ENCODE measurements around the gene TBPL2.
A peak's percentile ranks its signal among the peaks of the same experiment; 100 is the strongest.
"Not testable (repeated sequence)": the region's sequence is repeated elsewhere in the genome, so short reads cannot be mapped to it uniquely, and the experiment has no call there.

The TBPL2 gene

DNA sequence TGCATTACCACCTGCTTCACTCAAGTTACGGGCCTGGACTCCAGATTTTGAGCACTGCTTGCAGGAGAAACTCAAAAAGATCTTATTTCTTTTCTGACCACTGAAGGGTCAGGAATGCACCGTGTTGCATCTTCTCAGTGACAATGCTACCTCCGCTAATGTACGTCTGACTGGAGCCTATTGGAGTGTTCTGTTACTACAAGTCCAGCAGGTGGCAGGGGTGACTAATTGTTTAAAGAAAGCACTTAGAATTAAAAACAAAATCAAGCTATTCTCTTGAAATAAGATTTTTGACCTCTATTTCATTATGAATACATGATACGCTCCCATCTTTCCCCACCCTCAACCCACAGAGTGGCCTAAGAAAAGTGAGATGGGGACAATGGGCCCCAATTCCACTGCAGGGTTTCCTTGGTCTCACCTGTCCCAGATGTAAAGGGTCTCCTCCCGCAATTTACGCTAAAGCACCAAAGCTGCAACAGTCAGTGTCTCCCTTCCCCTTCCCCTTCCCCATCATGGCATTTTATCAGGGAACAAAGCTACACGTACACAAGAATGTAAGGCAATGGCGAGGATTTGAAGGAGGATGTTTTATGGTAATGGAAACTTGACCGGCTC lies 2.2 kb downstream of the TBPL2 start:
- DNase-seq = peak; percentile 49

GRCh38 chr14:55436931-55437330 lies 3.5 kb downstream of the TBPL2 start:
- DNase-seq = no peak

GRCh38 chr14:55436519-55436918 lies 3.9 kb downstream of the TBPL2 start:
- DNase-seq = no peak

DNA sequence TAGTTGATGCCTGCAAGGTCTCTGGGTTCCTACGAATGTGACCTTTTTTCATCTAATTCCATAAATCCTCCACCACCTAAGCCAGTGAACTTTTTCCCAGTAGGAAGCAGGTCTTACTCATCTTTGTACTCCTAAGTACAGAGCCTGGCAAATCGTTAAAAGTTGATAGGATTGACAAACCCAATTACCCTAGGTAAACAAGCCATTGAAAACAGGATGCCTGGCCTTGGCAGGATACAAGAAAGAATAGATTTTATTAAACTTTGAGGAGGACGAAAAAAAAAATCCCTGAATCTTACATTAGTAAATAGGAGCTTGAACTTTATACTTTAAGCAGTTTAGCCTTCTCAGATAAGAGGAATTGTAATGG lies 5.6 kb downstream of the TBPL2 start:
- DNase-seq = no peak

GRCh38 chr14:55433880-55434804 lies 6.3 kb downstream of the TBPL2 start:
- DNase-seq = no peak

DNA sequence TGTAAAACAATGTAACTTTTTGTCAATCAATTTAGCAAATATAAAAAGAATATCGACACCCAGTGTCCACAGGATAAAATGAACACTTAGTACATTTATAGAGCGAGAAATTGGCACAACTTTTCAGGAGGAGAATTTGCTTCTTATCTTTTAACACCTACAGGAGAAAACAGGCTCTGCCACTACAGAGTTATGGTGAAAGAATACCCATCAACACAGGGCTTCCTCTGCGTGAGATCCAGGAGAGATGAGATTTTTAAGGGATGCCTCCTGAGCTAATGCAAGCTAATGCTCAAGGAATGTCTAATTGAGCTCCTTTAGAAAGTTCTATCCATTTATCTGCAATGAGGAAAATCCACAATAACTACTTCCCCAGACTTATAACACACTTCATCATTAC lies 7.8 kb downstream of the TBPL2 start:
- no peak for DNase-seq

DNA sequence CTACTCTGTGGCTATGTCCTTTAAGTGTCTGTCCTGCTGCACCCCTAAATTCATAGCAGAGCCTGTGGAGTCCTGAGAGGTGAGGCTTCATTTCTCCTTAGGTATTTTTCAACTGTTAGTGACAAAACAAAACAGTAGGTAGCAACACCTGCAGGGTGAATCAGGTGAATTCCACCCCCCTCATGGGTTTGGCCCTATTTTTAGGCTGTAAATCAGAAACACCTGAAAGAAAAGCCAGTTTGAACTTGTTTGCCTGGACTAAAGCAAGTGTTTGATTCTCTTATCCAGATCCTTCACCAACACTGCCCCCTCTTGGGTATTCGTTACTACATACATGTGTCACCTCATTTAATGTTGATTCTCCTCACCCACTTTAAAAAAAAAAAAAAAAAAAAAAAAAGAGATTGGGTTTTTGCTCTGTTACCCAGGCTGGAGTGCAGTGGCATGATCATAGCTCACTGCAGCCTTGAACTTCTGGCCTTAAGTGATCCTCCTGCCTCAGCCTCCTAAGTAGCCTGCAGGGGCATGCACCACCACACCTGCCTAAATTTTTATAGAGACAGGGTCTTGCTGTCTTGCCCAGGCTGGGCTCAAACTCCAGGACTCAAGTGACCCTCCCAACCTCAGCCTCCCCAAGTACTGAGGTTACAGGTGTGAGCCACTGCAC lies 10.3 kb downstream of the TBPL2 start:
- peak; percentile 89 for DNase-seq

DNA sequence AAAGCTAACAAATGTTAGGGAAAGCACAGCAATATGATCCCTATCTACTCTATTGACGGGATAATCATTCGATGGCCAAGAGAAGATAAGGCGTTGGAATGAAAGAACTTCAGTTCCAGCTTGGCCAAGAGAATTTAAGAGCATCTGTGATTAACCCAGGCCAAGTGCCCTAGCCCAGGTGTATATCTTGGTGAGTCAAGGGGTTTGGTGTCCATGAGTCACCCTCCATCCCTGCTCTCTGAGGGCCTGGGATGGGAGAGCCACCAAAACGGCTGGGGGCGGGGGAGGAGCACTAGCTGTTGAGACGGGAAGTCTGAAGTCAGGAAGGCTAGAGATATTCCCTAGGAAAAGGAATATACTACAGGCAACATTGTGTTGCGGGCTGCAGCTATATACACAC lies 13.0 kb downstream of the TBPL2 start:
- DNase-seq = no peak

DNA sequence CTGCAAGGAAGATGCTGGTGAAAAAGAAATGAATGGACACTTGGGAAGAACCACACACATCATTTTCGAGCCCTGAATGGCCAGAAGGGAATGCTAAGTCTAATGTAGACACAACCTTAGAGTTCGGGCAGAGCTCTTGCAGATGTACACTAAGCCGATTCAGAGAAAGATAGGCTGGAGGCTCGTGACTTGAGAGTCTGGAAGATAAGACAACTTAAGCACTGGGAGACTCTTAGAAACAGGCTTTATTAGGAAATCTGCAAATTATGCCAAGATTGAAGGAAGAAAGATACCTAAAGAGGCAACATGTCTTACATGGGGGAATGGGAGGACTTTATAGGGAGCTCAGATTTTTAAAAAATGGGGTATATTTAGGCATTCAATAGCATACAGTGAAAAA lies 13.5 kb downstream of the TBPL2 start:
- no peak for DNase-seq

- DNase-seq = no peak
Observed at GRCh38 chr14:55425091-55425490, 15.3 kb downstream of the TBPL2 start.

GRCh38 chr14:55423969-55424368 lies 16.4 kb downstream of the TBPL2 start:
- no peak for DNase-seq

DNA sequence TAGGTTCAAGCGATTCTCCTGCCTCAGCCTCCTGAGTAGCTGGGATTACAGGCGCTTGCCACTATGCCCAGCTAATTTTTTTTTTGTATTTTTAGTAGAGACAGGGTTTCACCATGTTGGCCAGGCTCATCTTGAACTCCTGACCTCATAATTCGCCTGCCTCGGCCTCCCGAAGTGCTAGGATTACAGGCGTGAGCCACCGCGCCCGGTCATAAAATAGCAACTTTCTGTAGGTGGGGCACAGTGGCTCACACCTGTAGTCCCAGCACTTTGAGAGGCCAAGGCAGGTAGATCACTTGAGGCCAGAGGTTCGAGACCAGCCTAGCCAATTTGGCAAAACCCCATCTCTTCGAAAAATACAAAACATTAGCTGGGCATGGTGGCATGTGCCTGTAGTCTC lies 18.1 kb downstream of the TBPL2 start:
- not testable (repeated sequence) for DNase-seq

- DNase-seq = no peak
Observed at GRCh38 chr14:55419663-55420062, 20.8 kb downstream of the TBPL2 start.

DNA sequence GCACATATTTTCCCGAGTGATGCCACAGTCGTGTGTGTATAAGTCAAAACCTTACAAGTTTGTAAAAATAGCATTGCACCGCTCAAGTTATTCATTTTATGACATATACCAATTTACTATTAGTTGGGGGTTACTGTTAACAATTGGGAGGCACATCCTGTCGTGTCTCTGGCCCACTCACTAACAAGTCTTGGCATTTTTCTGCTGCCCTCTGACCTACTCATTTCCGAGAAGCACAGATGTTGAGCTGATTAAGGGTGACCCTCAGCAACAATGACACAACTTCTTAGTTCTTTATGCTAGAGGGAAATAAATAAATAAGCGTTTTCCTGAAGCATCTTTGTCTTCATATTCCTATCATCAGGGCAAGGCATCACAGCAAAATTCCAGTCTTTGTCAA lies 22.0 kb downstream of the TBPL2 start:
- DNase-seq = no peak

DNA sequence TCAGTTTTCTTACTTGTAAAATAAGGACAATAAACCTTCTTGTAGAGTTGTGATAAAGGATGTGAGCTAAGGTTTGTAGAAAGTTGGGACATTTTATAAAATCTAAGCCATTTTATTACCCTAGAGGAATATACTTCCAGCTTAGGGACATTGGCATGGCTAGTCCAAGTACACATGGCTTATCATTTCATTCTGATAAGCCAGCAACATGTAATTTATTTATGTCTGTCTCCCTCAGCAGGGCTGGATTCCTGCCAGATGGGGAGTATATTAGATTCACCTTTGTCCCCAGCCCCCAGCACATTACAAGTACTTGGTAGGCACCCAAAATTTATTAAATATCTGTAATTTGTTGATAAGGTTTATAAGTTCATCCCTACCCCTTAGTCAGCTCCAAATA lies 22.5 kb downstream of the TBPL2 start:
- no peak for DNase-seq

GRCh38 chr14:55416866-55417265 lies 23.6 kb downstream of the TBPL2 start:
- peak; percentile 10 for DNase-seq

- no peak for DNase-seq
Observed at GRCh38 chr14:55414551-55414950, 25.9 kb downstream of the TBPL2 start.

DNA sequence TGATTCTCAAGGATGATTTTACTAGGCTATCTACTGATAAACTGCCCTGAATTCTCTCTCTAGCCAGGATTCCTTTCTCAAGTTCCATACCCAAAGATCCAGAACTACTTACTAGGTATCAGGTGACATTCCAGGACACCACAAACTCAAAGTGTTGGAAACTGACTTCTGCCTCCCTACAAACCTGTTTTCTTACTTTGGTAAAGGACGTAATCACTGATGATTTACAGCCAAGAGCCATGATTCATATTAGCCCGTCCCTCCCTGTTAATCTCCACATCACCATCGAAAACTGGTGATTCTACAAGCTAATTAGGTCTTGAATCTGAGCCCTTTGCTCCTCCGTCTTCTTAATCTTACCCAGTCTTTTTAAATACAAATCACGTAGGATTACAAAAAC lies 27.7 kb downstream of the TBPL2 start:
- no peak for DNase-seq

DNA sequence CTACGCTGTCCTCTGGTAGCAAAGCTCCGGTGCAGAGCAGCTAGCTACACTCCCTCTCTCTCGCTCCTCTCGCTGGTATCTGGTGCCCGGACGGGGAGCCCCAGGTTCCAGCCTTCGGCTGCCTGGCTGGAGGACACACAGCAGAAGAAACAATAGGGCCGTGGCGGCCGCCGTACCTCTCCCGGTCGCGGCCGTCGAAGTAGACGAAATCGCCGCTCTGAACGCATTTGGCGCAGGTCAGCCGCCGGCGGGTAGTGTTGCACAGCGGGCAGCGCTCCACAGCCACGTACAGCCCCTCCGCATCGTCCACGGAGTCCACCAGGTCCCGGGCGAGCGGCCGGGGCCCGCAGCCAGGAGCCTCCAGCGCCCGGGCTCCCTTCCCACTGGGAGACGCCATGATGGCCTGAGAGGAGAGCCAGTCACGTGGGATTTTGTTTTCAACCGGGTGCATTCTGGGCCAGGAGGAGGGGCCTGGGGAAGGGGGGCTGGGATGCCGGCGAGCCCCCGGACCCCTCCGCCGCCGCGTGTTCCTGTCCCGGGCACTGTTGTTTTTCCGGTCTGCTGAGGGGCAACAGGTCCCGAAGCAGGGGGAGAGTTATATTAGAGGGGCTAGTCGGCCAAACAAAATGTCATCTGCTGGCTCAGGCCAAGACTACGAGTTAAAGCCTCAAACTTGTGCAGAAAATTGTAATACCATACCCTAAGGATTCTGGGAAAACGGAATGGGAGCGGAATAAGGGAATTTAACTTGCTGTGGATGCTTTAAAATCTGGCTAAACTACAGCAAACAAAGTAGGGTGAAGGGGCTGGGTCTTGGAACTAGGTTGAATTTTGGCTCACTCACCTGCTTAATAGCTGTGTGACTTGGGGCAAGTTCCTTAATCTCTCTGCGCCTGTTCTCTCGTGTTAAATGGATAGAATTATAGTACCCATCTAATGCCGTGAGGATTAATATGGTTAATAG lies 28.7 kb downstream of the TBPL2 start, which contains the start of gene ATG14:
TSS of gene ATG14 (minus strand) at position 405 of the 964 bp plus-strand sequence. CDS start at position 397, 8 bp downstream.
- peak; percentile 90 for DNase-seq

DNA sequence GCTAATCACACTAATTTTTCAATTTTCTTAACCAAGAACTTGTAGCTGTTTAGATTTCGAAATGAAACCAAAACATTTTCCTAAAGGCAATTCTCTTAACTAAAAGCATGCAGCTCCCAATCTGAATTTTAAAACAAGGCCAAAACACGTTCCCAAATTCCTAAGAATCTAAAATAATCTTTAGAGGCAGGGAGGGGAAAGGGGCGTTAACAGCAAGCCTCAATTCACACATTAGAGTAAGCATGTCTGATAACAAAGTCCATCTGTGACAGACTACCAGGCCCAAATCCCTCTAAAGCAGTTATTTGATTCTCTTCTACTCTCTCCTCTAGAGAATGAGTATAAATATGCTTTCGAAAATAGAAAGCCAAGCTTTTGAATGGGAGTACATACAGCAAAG lies 29.5 kb downstream of the TBPL2 start:
- no peak for DNase-seq

GRCh38 chr14:55404173-55404854 lies 36.1 kb downstream of the TBPL2 start:
- no peak for DNase-seq

DNA sequence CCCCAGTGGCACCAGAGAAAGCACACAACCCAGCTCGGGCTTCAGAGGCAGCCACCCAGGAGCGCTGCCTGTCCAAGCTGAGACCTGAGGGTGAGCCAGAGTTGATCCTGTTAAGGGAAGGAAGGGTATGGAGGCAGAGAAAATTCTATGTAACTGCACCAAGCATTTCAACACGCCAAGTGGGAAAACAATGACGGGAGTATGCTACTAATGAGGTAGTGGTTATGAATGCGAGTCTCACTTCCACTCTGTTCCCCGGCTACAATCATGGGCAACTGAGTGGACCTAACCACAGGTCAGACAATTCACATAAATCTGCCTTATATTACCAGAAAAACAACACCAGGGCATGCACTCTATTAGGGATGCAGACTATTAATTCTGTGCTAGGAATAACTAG lies 38.7 kb downstream of the TBPL2 start:
- DNase-seq = no peak

All from NCI-H2029 (cell line).